Mesothelial cell of epicardium (in vitro differentiated cells): ENCODE data around the gene COMTD1. TPM values are rescaled to one million over a fixed set of nuclear protein-coding genes. Genes with fewer than 3 reads are reported as not detected.
"Not testable (repeated sequence)": the region's sequence is repeated elsewhere in the genome, so short reads cannot be mapped to it uniquely, and the experiment has no call there.

ENCODE experiments used
- DNase-seq, 2 experiments: peaks; one replicate each; pipeline ENCODE4 v3.0.0; 2021; ENCODE audit warnings: low spot score in 2 of 2; ENCODE audit not compliant: unreplicated experiment in 2 of 2
- H3K27ac Mint-ChIP-seq: 2 replicates; pipeline ENCODE4 v1.8.0; 2021; ENCODE audit warnings: mixed read lengths
- H3K27me3 Mint-ChIP-seq: 2 replicates; pipeline ENCODE4 v1.8.0; 2021; ENCODE audit warnings: low read depth, mixed read lengths
- H3K36me3 Mint-ChIP-seq: 2 replicates; pipeline ENCODE4 v1.8.0; 2021; ENCODE audit warnings: mixed read lengths
- H3K4me1 Mint-ChIP-seq: 2 replicates; pipeline ENCODE4 v1.8.0; 2021; ENCODE audit warnings: mixed read lengths
- H3K4me3 Mint-ChIP-seq: 2 replicates; pipeline ENCODE4 v1.8.0; 2021; ENCODE audit warnings: mild to moderate bottlenecking, moderate library complexity, mixed read lengths
- H3K9me3 Mint-ChIP-seq: 2 replicates; pipeline ENCODE4 v1.8.0; 2021; ENCODE audit warnings: mixed read lengths
- CTCF ChIP-seq: fragments of 200-600 bp; sonication (generic); IDR thresholded peaks from one replicate; pipeline ENCODE4 v1.5.0; 2021; ENCODE audit warnings: antibody characterized with exemption; ENCODE audit not compliant: unreplicated experiment
- total RNA-seq: library from RNA; stranded (reverse); gene quantifications from 3 replicates; pipeline ENCODE4 v1.2.1, GENCODE V29; 2021

The COMTD1 gene
- total RNA-seq, 1 donor from 2014 or later = 13.9 TPM

GRCh38 chr10:75189266-75190096, 46.3 kb downstream of the COMTD1 start:
- H3K9me3 Mint-ChIP-seq = no peaks in the 10 kb centered on the region
- peaks cover 7% of the 10 kb centered on the region for H3K36me3 Mint-ChIP-seq
- no peaks in the 10 kb centered on the region for H3K27me3 Mint-ChIP-seq
- TF ChIP-seq CTCF = no peak
- H3K4me1 Mint-ChIP-seq = peaks cover 3% of the 10 kb centered on the region
- no peak for DNase-seq
- H3K27ac Mint-ChIP-seq = no peak overlapping the region
- H3K4me3 Mint-ChIP-seq = no peak overlapping the region

- H3K36me3 Mint-ChIP-seq, H3K27me3 Mint-ChIP-seq, DNase-seq, H3K4me3 Mint-ChIP-seq, H3K4me1 Mint-ChIP-seq, H3K27ac Mint-ChIP-seq, H3K9me3 Mint-ChIP-seq: not testable (repeated sequence)
These were observed 47.2 kb downstream of the COMTD1 start for GRCh38 chr10:75188522-75188921.

- no peaks in the 10 kb centered on the region for H3K27me3 Mint-ChIP-seq
- peaks cover 3% of the 10 kb centered on the region for H3K4me1 Mint-ChIP-seq
- no peak overlapping the region for H3K4me3 Mint-ChIP-seq
- peaks cover 3% of the 10 kb centered on the region for H3K9me3 Mint-ChIP-seq
- H3K36me3 Mint-ChIP-seq = peaks cover 6% of the 10 kb centered on the region
- H3K27ac Mint-ChIP-seq = peak overlapping the region; percentile 34
- no peak for DNase-seq
- no peak for TF ChIP-seq CTCF
These were observed 47.8 kb downstream of the COMTD1 start for GRCh38 chr10:75187961-75188426.

GRCh38 chr10:75186310-75186709, 49.4 kb downstream of the COMTD1 start:
- peaks cover 13% of the 10 kb centered on the region for H3K36me3 Mint-ChIP-seq
- H3K9me3 Mint-ChIP-seq = peaks cover 3% of the 10 kb centered on the region
- DNase-seq = no peak
- no peaks in the 10 kb centered on the region for H3K27me3 Mint-ChIP-seq
- no peak overlapping the region for H3K27ac Mint-ChIP-seq
- no peak for TF ChIP-seq CTCF
- peaks cover 1% of the 10 kb centered on the region for H3K4me1 Mint-ChIP-seq
- H3K4me3 Mint-ChIP-seq = no peak overlapping the region

Other genes starting within 250 kb of the COMTD1 start
- gene SAMD8, start 124.3 kb downstream of the COMTD1 start, total RNA-seq = 25.6 to 27.8 TPM (median 26.4 TPM) in 3 replicates
- 144 to 154 TPM (median 149 TPM) in 3 replicates for gene VDAC2, start 25.2 kb downstream of the COMTD1 start, total RNA-seq
- 58.0 to 59.9 TPM (median 58.3 TPM) in 3 replicates for gene ZNF503, start 165.8 kb upstream of the COMTD1 start, total RNA-seq
- gene LRMDA, start 195.7 kb upstream of the COMTD1 start, total RNA-seq = 2.0 to 3.3 TPM (median 2.7 TPM) in 3 replicates